GM18508 (cell line): ENCODE measurements around the gene MYLK4.

Source experiments
- ATAC-seq: cut with Tn5 transposase; IDR thresholded peaks from one replicate; pipeline ENCODE4 v1.9.1; 2021; ENCODE audit warnings: moderate number of reproducible peaks; ENCODE audit not compliant: insufficient read depth, unreplicated experiment

MYLK4 gene

GRCh38 chr6:2750832-2751231 is at the start of gene MYLK4:
Gene MYLK4 (minus strand): TSS chr6:2750922. CDS start chr6:2749294, 1,628 bp downstream.
- ATAC-seq: no peak

- no peak for ATAC-seq
Measured at GRCh38 chr6:2799936-2800527, 49.3 kb upstream of the MYLK4 start.

- no peak for ATAC-seq
Measured at GRCh38 chr6:2798586-2799134, 47.9 kb upstream of the MYLK4 start.

GRCh38 chr6:2797564-2798031 is 46.9 kb upstream of the MYLK4 start:
- no peak for ATAC-seq

GRCh38 chr6:2796861-2797260 is 46.1 kb upstream of the MYLK4 start:
- no peak for ATAC-seq

GRCh38 chr6:2795956-2796355 is 45.2 kb upstream of the MYLK4 start:
- ATAC-seq: no peak

GRCh38 chr6:2795162-2795561 is 44.4 kb upstream of the MYLK4 start:
- ATAC-seq: no peak

GRCh38 chr6:2794171-2794730 is 43.5 kb upstream of the MYLK4 start:
- ATAC-seq: no peak

- ATAC-seq: no peak
Measured at GRCh38 chr6:2793534-2794151, 42.9 kb upstream of the MYLK4 start.

- no peak for ATAC-seq
Measured at GRCh38 chr6:2792330-2793110, 41.8 kb upstream of the MYLK4 start.

- ATAC-seq: no peak
Measured at GRCh38 chr6:2791450-2791974, 40.8 kb upstream of the MYLK4 start.

GRCh38 chr6:2790588-2791449 is 40.1 kb upstream of the MYLK4 start:
- ATAC-seq: no peak

GRCh38 chr6:2786269-2786668 is 35.5 kb upstream of the MYLK4 start:
- ATAC-seq: no peak

- no peak for ATAC-seq
Measured at GRCh38 chr6:2784930-2785329, 34.2 kb upstream of the MYLK4 start.

GRCh38 chr6:2784061-2784460 is 33.3 kb upstream of the MYLK4 start:
- ATAC-seq: no peak

GRCh38 chr6:2783188-2783963 is 32.7 kb upstream of the MYLK4 start:
- no peak for ATAC-seq

GRCh38 chr6:2782825-2783187 is 32.1 kb upstream of the MYLK4 start:
- no peak for ATAC-seq

- no peak for ATAC-seq
Measured at GRCh38 chr6:2782356-2782708, 31.6 kb upstream of the MYLK4 start.

- ATAC-seq: no peak
Measured at GRCh38 chr6:2781685-2782355, 31.1 kb upstream of the MYLK4 start.
